Measurements from ENCODE around the gene GFRA4.

GFRA4 gene

GRCh38 chr20:3693376-3693775 lies 30.2 kb upstream of the GFRA4 start:
- Histone ChIP-seq H3K9me3 (ENCODE audit: control insufficient read depth, insufficient read depth, low read length) (no peaks in the 10 kb centered on the region), H3K4me3 (ENCODE audit: low read length) (no peak overlapping the region), H3K27me3 (ENCODE audit: control insufficient read depth, insufficient read depth, low read length) (no peaks in the 10 kb centered on the region), H3K27ac (ENCODE audit: low read length) (no peak overlapping the region), H3K36me3 (ENCODE audit: control insufficient read depth, insufficient read depth, low read length) (no peaks in the 10 kb centered on the region; the same call in 1 of the 2 replicates), H3K4me1 (ENCODE audit: control insufficient read depth, insufficient read depth, low read length) (no peaks in the 10 kb centered on the region)
- no CpG with 5 or more reads among the region's 13 CpGs for WGBS (ENCODE audit: insufficient coverage, insufficient read length)
- DNase-seq (ENCODE audit: low read depth, low spot score) = no peak

- no peak for DNase-seq (ENCODE audit: low read depth, low spot score)
- Histone ChIP-seq H3K36me3 (ENCODE audit: control insufficient read depth, insufficient read depth, low read length) (no peaks in the 10 kb centered on the region; the same call in 1 of the 2 replicates), H3K9me3 (ENCODE audit: control insufficient read depth, insufficient read depth, low read length) (no peaks in the 10 kb centered on the region), H3K27ac (ENCODE audit: low read length) (no peak overlapping the region), H3K4me3 (ENCODE audit: low read length) (no peak overlapping the region), H3K27me3 (ENCODE audit: control insufficient read depth, insufficient read depth, low read length) (no peaks in the 10 kb centered on the region), H3K4me1 (ENCODE audit: control insufficient read depth, insufficient read depth, low read length) (no peaks in the 10 kb centered on the region)
- no CpG with 5 or more reads among the region's 23 CpGs for WGBS (ENCODE audit: insufficient coverage, insufficient read length)
Measured at GRCh38 chr20:3692706-3693294, 29.6 kb upstream of the GFRA4 start.

GRCh38 chr20:3691897-3692296 lies 28.7 kb upstream of the GFRA4 start:
- DNase-seq (ENCODE audit: low read depth, low spot score) = no peak
- no peaks in the 10 kb centered on the region; the same call in 1 of the 2 replicates for H3K36me3 ChIP-seq (ENCODE audit: control insufficient read depth, insufficient read depth, low read length)
- no peak overlapping the region for H3K4me3 ChIP-seq (ENCODE audit: low read length)
- H3K27me3 ChIP-seq (ENCODE audit: control insufficient read depth, insufficient read depth, low read length) = no peaks in the 10 kb centered on the region
- WGBS (ENCODE audit: insufficient coverage, insufficient read length) = no CpG with 5 or more reads among the region's 9 CpGs
- 0 out of 2 replicates have a peak, but pooled peaks cover 1% of the 10 kb centered on the region for H3K4me1 ChIP-seq (ENCODE audit: control insufficient read depth, insufficient read depth, low read length)
- H3K27ac ChIP-seq (ENCODE audit: low read length) = no peak overlapping the region
- no peaks in the 10 kb centered on the region for H3K9me3 ChIP-seq (ENCODE audit: control insufficient read depth, insufficient read depth, low read length)

GRCh38 chr20:3691306-3691705 lies 28.1 kb upstream of the GFRA4 start:
- no peak overlapping the region for H3K27ac ChIP-seq (ENCODE audit: low read length)
- H3K4me1 ChIP-seq (ENCODE audit: control insufficient read depth, insufficient read depth, low read length) = peaks cover 4% of the 10 kb centered on the region; the same call in 1 of the 2 replicates
- no peaks in the 10 kb centered on the region for H3K27me3 ChIP-seq (ENCODE audit: control insufficient read depth, insufficient read depth, low read length)
- H3K9me3 ChIP-seq (ENCODE audit: control insufficient read depth, insufficient read depth, low read length) = no peaks in the 10 kb centered on the region
- no peaks in the 10 kb centered on the region; the same call in 1 of the 2 replicates for H3K36me3 ChIP-seq (ENCODE audit: control insufficient read depth, insufficient read depth, low read length)
- no peak overlapping the region for H3K4me3 ChIP-seq (ENCODE audit: low read length)
- DNase-seq (ENCODE audit: low read depth, low spot score) = no peak
- WGBS (ENCODE audit: insufficient coverage, insufficient read length) = no CpG with 5 or more reads among the region's 16 CpGs

GRCh38 chr20:3690413-3690812 lies 27.2 kb upstream of the GFRA4 start:
- no peak overlapping the region for H3K4me3 ChIP-seq (ENCODE audit: low read length)
- DNase-seq (ENCODE audit: low read depth, low spot score) = no peak
- no peaks in the 10 kb centered on the region for H3K9me3 ChIP-seq (ENCODE audit: control insufficient read depth, insufficient read depth, low read length)
- no peaks in the 10 kb centered on the region for H3K27me3 ChIP-seq (ENCODE audit: control insufficient read depth, insufficient read depth, low read length)
- H3K27ac ChIP-seq (ENCODE audit: low read length) = no peak overlapping the region
- WGBS (ENCODE audit: insufficient coverage, insufficient read length) = no CpG with 5 or more reads among the region's 3 CpGs
- peaks cover 4% of the 10 kb centered on the region for H3K4me1 ChIP-seq (ENCODE audit: control insufficient read depth, insufficient read depth, low read length)
- H3K36me3 ChIP-seq (ENCODE audit: control insufficient read depth, insufficient read depth, low read length) = no peaks in the 10 kb centered on the region; the same call in 1 of the 2 replicates

- H3K4me3 ChIP-seq (ENCODE audit: low read length) = no peak overlapping the region
- no peaks in the 10 kb centered on the region for H3K9me3 ChIP-seq (ENCODE audit: control insufficient read depth, insufficient read depth, low read length)
- no peaks in the 10 kb centered on the region for H3K27me3 ChIP-seq (ENCODE audit: control insufficient read depth, insufficient read depth, low read length)
- no CpG with 5 or more reads among the region's 11 CpGs for WGBS (ENCODE audit: insufficient coverage, insufficient read length)
- no peaks in the 10 kb centered on the region; the same call in 1 of the 2 replicates for H3K36me3 ChIP-seq (ENCODE audit: control insufficient read depth, insufficient read depth, low read length)
- no peak overlapping the region for H3K27ac ChIP-seq (ENCODE audit: low read length)
- DNase-seq (ENCODE audit: low read depth, low spot score) = no peak
- peaks cover 7% of the 10 kb centered on the region for H3K4me1 ChIP-seq (ENCODE audit: control insufficient read depth, insufficient read depth, low read length)
Measured at GRCh38 chr20:3689978-3690377, 26.8 kb upstream of the GFRA4 start.

- Histone ChIP-seq H3K9me3 (ENCODE audit: control insufficient read depth, insufficient read depth, low read length) (no peaks in the 10 kb centered on the region), H3K4me1 (ENCODE audit: control insufficient read depth, insufficient read depth, low read length) (peaks cover 9% of the 10 kb centered on the region), H3K27ac (ENCODE audit: low read length) (no peak overlapping the region), H3K4me3 (ENCODE audit: low read length) (no peak overlapping the region), H3K27me3 (ENCODE audit: control insufficient read depth, insufficient read depth, low read length) (no peaks in the 10 kb centered on the region), H3K36me3 (ENCODE audit: control insufficient read depth, insufficient read depth, low read length) (no peaks in the 10 kb centered on the region; the same call in 1 of the 2 replicates)
- no CpG with 5 or more reads among the region's 2 CpGs for WGBS (ENCODE audit: insufficient coverage, insufficient read length)
- no peak for DNase-seq (ENCODE audit: low read depth, low spot score)
Measured at GRCh38 chr20:3687655-3688054, 24.5 kb upstream of the GFRA4 start.

GRCh38 chr20:3686867-3687321 lies 23.7 kb upstream of the GFRA4 start:
- Histone ChIP-seq H3K9me3 (ENCODE audit: control insufficient read depth, insufficient read depth, low read length) (no peaks in the 10 kb centered on the region), H3K27ac (ENCODE audit: low read length) (no peak overlapping the region), H3K27me3 (ENCODE audit: control insufficient read depth, insufficient read depth, low read length) (no peaks in the 10 kb centered on the region), H3K4me1 (ENCODE audit: control insufficient read depth, insufficient read depth, low read length) (peaks cover 9% of the 10 kb centered on the region), H3K4me3 (ENCODE audit: low read length) (no peak overlapping the region), H3K36me3 (ENCODE audit: control insufficient read depth, insufficient read depth, low read length) (no peaks in the 10 kb centered on the region; the same call in 1 of the 2 replicates)
- no CpG with 5 or more reads among the region's 9 CpGs for WGBS (ENCODE audit: insufficient coverage, insufficient read length)
- no peak for DNase-seq (ENCODE audit: low read depth, low spot score)

GRCh38 chr20:3686421-3686820 lies 23.2 kb upstream of the GFRA4 start:
- no CpG with 5 or more reads among the region's 7 CpGs for WGBS (ENCODE audit: insufficient coverage, insufficient read length)
- Histone ChIP-seq H3K9me3 (ENCODE audit: control insufficient read depth, insufficient read depth, low read length) (no peaks in the 10 kb centered on the region), H3K4me3 (ENCODE audit: low read length) (no peak overlapping the region), H3K27ac (ENCODE audit: low read length) (no peak overlapping the region), H3K27me3 (ENCODE audit: control insufficient read depth, insufficient read depth, low read length) (no peaks in the 10 kb centered on the region), H3K36me3 (ENCODE audit: control insufficient read depth, insufficient read depth, low read length) (no peaks in the 10 kb centered on the region; the same call in 1 of the 2 replicates), H3K4me1 (ENCODE audit: control insufficient read depth, insufficient read depth, low read length) (peaks cover 9% of the 10 kb centered on the region)
- no peak for DNase-seq (ENCODE audit: low read depth, low spot score)

- Histone ChIP-seq H3K27ac (ENCODE audit: low read length) (no peak overlapping the region), H3K4me3 (ENCODE audit: low read length) (no peak overlapping the region), H3K9me3 (ENCODE audit: control insufficient read depth, insufficient read depth, low read length) (no peaks in the 10 kb centered on the region), H3K4me1 (ENCODE audit: control insufficient read depth, insufficient read depth, low read length) (peaks cover 14% of the 10 kb centered on the region), H3K27me3 (ENCODE audit: control insufficient read depth, insufficient read depth, low read length) (no peaks in the 10 kb centered on the region), H3K36me3 (ENCODE audit: control insufficient read depth, insufficient read depth, low read length) (no peaks in the 10 kb centered on the region)
- WGBS (ENCODE audit: insufficient coverage, insufficient read length) = no CpG with 5 or more reads among the region's 7 CpGs
- DNase-seq (ENCODE audit: low read depth, low spot score) = no peak
Measured at GRCh38 chr20:3685341-3685740, 22.1 kb upstream of the GFRA4 start.
